Esophagus muscularis mucosa (tissue), 4 donors: ENCODE results near the gene DUOXA1. TPM values are rescaled to one million over a fixed set of nuclear protein-coding genes. Genes with fewer than 3 reads are reported as not detected.
A peak's percentile ranks its signal among the peaks of the same experiment; 100 is the strongest.

Experiments
- DNase-seq: peaks from one replicate; pipeline ENCODE4 v3.0.0-alpha.2; 2017; ENCODE audit errors: extremely low spot score
- H3K27ac ChIP-seq, 4 donors: fragments of 200-600 bp; sonication (generic); replicated peaks in 1 of 4; 1 replicate in 3 of 4; 2 replicates in 1 of 4; pipeline ENCODE4 v1.5.1; 2016 to 2019; ENCODE audit warnings: mild to moderate bottlenecking in 1 of 4
- H3K27me3 ChIP-seq, 4 donors: fragments of 200-600 bp; sonication (generic); one replicate each; pipeline versions ENCODE4 v1.5.1 to v1.6.0; 2016 to 2019
- H3K36me3 ChIP-seq, 4 donors: fragments of 200-600 bp; sonication (generic); one replicate each; pipeline ENCODE4 v1.5.1; 2016 to 2019
- H3K4me1 ChIP-seq, 4 donors: fragments of 200-600 bp; sonication (generic); one replicate each; pipeline ENCODE4 v1.5.1; 2016 to 2019
- H3K4me3 ChIP-seq, 4 donors: fragments of 200-600 bp; sonication (generic); 1 replicate in 2 of 4; 2 replicates in 2 of 4; pipeline ENCODE4 v1.5.1; 2016 to 2019; ENCODE audit warnings: mild to moderate bottlenecking in 4 of 4, moderate library complexity in 1 of 4
- H3K9me3 ChIP-seq, 4 donors: fragments of 200-600 bp; sonication (generic); 1 replicate in 3 of 4; 2 replicates in 1 of 4; pipeline ENCODE4 v1.5.1; 2016 to 2019
- EP300 ChIP-seq: sonication (generic); formaldehyde crosslinking; IDR thresholded peaks from one replicate; pipeline ENCODE4 v1.6.1; 2017; ENCODE audit warnings: antibody characterized with exemption
- POLR2A ChIP-seq: fragments of 450-650 bp; IDR thresholded peaks from one replicate; pipeline ENCODE4 v1.6.1; 2017; ENCODE audit warnings: antibody characterized with exemption, moderate library complexity, mild to moderate bottlenecking, low read depth
- POLR2AphosphoS5 ChIP-seq, 2 donors: sonication (generic); formaldehyde crosslinking; IDR thresholded peaks; one replicate each; pipeline ENCODE4 v1.6.1; 2017; ENCODE audit warnings: antibody characterized with exemption in 2 of 2
- WGBS: methylation state at CpG from one replicate; pipeline ENCODE4 v1.1.5; 2018; 5-methylcytosine and 5-hydroxymethylcytosine counted together
- intact Hi-C: fragments of 100-400 bp; cut with DNase I; formaldehyde crosslinking; loops from one replicate; pipeline ENCODE4 v1.15.1; 2023
- total RNA-seq, 4 donors: library from RNA; depleted of rRNA; stranded (reverse); fragments of >200 nt; gene quantifications; one replicate each; pipeline versions ENCODE4 v1.1.0 to v1.2.1, GENCODE V29; 2016
- TF ChIP-seq, protein P1 (sequence below), 3 experiments: fragments of 200-600 bp in 2 of 3; fragments of 450-650 bp in 1 of 3; sonication (generic) in 2 of 3; IDR thresholded peaks; one replicate each; pipeline ENCODE4 v1.5.1; 2017 to 2019; ENCODE audit warnings: antibody characterized with exemption in 3 of 3, mild to moderate bottlenecking in 2 of 3, moderate library complexity in 1 of 3

The DUOXA1 gene
- total RNA-seq, 4 donors from 2014 or later = 0.13 to 0.52 TPM; not detected in 2

DNA sequence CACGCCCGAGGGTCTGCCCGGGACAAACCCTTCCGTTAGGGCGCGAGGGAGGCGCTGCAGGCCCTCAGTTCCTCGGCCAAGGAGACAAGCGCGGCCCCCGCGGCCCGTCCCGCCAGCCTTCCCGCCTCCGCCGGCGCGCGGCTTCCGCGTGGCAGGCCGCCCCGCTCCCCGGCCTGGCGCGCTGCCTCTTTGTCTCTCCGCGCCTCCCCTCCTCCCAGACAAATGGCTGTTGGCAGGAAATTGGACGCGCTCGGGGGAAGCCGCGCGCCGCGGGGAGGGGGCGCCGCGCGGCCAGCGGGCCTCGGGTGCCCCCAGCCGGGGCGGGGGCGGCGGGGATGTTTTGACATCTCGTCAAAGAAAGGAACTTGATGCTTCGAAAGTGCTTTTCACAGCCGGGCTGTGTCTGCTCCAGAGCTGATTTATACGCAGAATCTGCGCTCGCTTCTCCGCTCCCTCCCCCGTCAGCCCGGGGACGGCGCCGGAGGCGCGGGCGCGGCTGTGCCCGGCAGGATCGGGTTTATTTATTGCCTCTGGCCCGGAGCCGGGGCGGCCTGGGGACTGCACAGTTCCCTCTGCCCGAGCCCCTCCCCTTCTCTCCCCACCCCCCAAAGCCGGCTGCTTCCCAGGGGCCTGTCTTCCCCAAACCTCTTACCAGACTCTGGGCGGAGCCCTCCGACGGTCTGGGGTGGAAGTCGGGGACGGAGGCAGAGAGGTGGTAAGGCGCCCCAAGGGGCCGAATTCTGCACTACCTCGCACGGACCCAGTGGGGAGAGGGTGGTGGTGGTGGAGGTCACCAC is 37.4 kb upstream of the DUOXA1 start:
- TF ChIP-seq, protein P1, sequence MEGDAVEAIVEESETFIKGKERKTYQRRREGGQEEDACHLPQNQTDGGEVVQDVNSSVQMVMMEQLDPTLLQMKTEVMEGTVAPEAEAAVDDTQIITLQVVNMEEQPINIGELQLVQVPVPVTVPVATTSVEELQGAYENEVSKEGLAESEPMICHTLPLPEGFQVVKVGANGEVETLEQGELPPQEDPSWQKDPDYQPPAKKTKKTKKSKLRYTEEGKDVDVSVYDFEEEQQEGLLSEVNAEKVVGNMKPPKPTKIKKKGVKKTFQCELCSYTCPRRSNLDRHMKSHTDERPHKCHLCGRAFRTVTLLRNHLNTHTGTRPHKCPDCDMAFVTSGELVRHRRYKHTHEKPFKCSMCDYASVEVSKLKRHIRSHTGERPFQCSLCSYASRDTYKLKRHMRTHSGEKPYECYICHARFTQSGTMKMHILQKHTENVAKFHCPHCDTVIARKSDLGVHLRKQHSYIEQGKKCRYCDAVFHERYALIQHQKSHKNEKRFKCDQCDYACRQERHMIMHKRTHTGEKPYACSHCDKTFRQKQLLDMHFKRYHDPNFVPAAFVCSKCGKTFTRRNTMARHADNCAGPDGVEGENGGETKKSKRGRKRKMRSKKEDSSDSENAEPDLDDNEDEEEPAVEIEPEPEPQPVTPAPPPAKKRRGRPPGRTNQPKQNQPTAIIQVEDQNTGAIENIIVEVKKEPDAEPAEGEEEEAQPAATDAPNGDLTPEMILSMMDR (IDR thresholded peaks at IDR 0.05) = peak; percentile 30 to 78 (median 46)
- no peak for TF ChIP-seq POLR2A
- no peak for TF ChIP-seq EP300
- peak; percentile 39 to 64 for TF ChIP-seq POLR2AphosphoS5 (IDR thresholded peaks at IDR 0.05)
- Histone ChIP-seq H3K9me3 (peaks cover 0 to 3% (median 0%) of the 10 kb centered on the region in 4 donors), H3K27ac (peak overlapping the region; percentile 98 to 100 (median 98)), H3K27me3 (no peaks in the 10 kb centered on the region), H3K4me3 (peak overlapping the region; percentile 69 to 87 (median 82)), H3K36me3 (peaks cover 0 to 7% (median 2%) of the 10 kb centered on the region in 4 donors), H3K4me1 (peaks cover 17 to 47% (median 37%) of the 10 kb centered on the region in 4 donors)
- intact Hi-C loops = loop anchor here (2.0 kb wide), 2 partner anchors 32 to 234 kb away; no protein-coding TSS in a partner anchor
- 1% methylated on average over 37 of the region's 79 CpGs for WGBS
- peak; percentile 95 for DNase-seq

DNA sequence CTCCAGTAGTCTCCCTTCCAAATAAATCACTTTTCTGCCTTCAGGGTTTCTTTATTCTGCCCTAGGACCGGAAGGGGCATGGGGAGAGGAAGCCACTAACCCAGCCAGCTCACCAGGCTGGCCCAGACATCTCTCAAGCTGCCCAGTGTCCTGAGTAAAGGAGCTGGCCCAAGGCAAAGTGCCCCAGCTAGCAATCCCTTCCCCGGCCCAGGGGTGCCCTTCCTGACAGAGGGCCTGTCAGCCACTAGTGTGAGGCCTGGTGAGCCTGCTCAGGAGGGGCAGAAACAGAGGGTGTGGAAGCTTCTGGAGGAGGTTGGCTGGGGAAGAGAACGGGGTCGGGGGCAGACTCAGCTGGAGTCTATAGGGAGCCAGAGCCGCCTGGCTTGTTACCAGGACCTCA is 35.9 kb upstream of the DUOXA1 start:
- Histone ChIP-seq H3K27ac (peak overlapping the region; percentile 98 to 100 (median 98)), H3K9me3 (peaks cover 0 to 3% (median 0%) of the 10 kb centered on the region in 4 donors), H3K27me3 (no peaks in the 10 kb centered on the region), H3K4me1 (peaks cover 17 to 47% (median 37%) of the 10 kb centered on the region in 4 donors), H3K36me3 (no peaks in the 10 kb centered on the region), H3K4me3 (no peak overlapping the region)
- WGBS = 90% methylated on average over 3 of the region's 5 CpGs
- intact Hi-C loops = loop anchor here (2.0 kb wide), 1 partner anchor 113 kb away; no protein-coding TSS in a partner anchor
- no peak for DNase-seq
- TF ChIP-seq POLR2A = no peak
- no peak for TF ChIP-seq EP300
- TF ChIP-seq POLR2AphosphoS5 (IDR thresholded peaks at IDR 0.05) = no peak
- TF ChIP-seq, protein P1 (IDR thresholded peaks at IDR 0.05) = no peak

DNA sequence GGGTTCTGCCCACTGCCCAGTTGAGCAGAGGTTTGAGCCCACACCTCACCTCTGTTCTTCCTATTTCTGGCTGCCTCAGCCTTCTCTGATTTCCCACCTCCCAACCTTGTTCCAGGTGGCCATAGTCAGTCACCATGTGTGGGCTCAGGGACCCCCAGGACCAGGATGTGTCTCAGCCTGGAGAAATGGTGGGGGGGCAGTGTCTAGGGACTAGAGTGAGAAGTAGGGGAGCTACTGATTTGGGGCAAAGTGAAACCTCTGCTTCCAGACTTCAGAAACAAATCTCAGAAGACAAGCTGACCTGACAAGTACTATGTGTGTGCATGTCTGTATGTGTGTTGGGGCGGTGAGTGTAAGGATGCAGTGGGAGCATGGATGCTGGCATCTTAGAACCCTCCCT is 35.2 kb upstream of the DUOXA1 start:
- H3K4me1 ChIP-seq = peaks cover 17 to 47% (median 37%) of the 10 kb centered on the region in 4 donors
- no peaks in the 10 kb centered on the region for H3K36me3 ChIP-seq
- no peaks in the 10 kb centered on the region for H3K27me3 ChIP-seq
- peaks cover 0 to 3% (median 0%) of the 10 kb centered on the region in 4 donors for H3K9me3 ChIP-seq
- 100% methylated on average over 1 of the region's 1 CpG for WGBS
- no peak overlapping the region for H3K4me3 ChIP-seq
- TF ChIP-seq POLR2AphosphoS5 (IDR thresholded peaks at IDR 0.05) (no peak), POLR2A (no peak), EP300 (no peak)
- TF ChIP-seq, protein P1 (IDR thresholded peaks at IDR 0.05) = no peak
- intact Hi-C loops = loop anchor here (2.0 kb wide), 1 partner anchor 114 kb away; no protein-coding TSS in a partner anchor
- DNase-seq = no peak
- no peak overlapping the region for H3K27ac ChIP-seq

DNA sequence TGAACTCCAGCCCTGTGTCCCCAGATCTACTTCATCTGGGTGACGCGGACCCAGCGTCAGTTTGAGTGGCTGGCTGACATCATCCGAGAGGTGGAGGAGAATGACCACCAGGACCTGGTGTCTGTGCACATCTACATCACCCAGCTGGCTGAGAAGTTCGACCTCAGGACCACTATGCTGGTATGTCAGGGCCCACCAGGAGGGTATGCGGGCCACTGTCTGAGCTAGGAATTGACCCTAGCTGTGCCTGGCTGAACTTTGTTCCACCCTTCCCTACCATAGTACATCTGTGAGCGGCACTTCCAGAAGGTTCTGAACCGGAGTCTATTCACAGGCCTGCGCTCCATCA is 33.8 kb upstream of the DUOXA1 start:
- no peaks in the 10 kb centered on the region for H3K36me3 ChIP-seq
- WGBS = 66% methylated on average over 4 of the region's 9 CpGs
- peaks cover 17 to 44% (median 32%) of the 10 kb centered on the region in 4 donors for H3K4me1 ChIP-seq
- TF ChIP-seq, protein P1 (IDR thresholded peaks at IDR 0.05) = no peak
- TF ChIP-seq EP300 (no peak), POLR2A (no peak), POLR2AphosphoS5 (IDR thresholded peaks at IDR 0.05) (no peak)
- H3K9me3 ChIP-seq = peaks cover 0 to 3% (median 0%) of the 10 kb centered on the region in 4 donors
- no peaks in the 10 kb centered on the region for H3K27me3 ChIP-seq
- H3K27ac ChIP-seq = no peak overlapping the region
- intact Hi-C loops = loop anchor here (2.0 kb wide), 1 partner anchor 293 kb away; no protein-coding TSS in a partner anchor
- no peak for DNase-seq
- no peak overlapping the region for H3K4me3 ChIP-seq
